Trophoblast cell (in vitro differentiated cells and primary cell): ENCODE measurements around the gene HSPB9.

ENCODE experiments used
- DNase-seq, 2 donors: peaks; one replicate each; pipeline ENCODE4 v3.0.0-alpha.2; 2016
- H2AFZ ChIP-seq: 2 replicates; pipeline ENCODE4 v1.6.1; 2013; ENCODE audit warnings: low read length, moderate library complexity, mild to moderate bottlenecking; ENCODE audit not compliant: insufficient read depth, poor library complexity
- H2AK5ac ChIP-seq: 2 replicates; pipeline ENCODE4 v1.6.1; 2013; ENCODE audit warnings: mild to moderate bottlenecking, low read length
- H2BK120ac ChIP-seq: 2 replicates; pipeline ENCODE4 v1.6.1; 2013; ENCODE audit warnings: low read length, mild to moderate bottlenecking, moderate library complexity; ENCODE audit not compliant: insufficient read depth, poor library complexity
- H2BK12ac ChIP-seq: 2 replicates; pipeline ENCODE4 v1.6.1; 2013; ENCODE audit warnings: mild to moderate bottlenecking, low read length, moderate library complexity
- H2BK5ac ChIP-seq: 2 replicates; pipeline ENCODE4 v1.6.1; 2013; ENCODE audit warnings: low read length, low read depth, moderate library complexity, mild to moderate bottlenecking; ENCODE audit not compliant: poor library complexity
- H3K14ac ChIP-seq: 2 replicates; pipeline ENCODE4 v1.6.1; 2013; ENCODE audit warnings: mild to moderate bottlenecking, low read length
- H3K18ac ChIP-seq: 2 replicates; pipeline ENCODE4 v1.6.1; 2013; ENCODE audit warnings: mild to moderate bottlenecking, low read length
- H3K23ac ChIP-seq: 2 replicates; pipeline ENCODE4 v1.6.1; 2013; ENCODE audit warnings: low read length
- H3K27ac ChIP-seq: 2 replicates; pipeline ENCODE4 v1.5.1; 2013; ENCODE audit warnings: low read depth, mild to moderate bottlenecking, inconsistent platforms, low read length, moderate library complexity
- H3K27me3 ChIP-seq: 2 replicates; pipeline ENCODE4 v1.6.1; 2013; ENCODE audit warnings: inconsistent platforms, mild to moderate bottlenecking, low read length, moderate library complexity; ENCODE audit not compliant: insufficient read depth
- H3K36me3 ChIP-seq, 2 experiments: 1 replicate in 1 of 2; 2 replicates in 1 of 2; pipeline ENCODE4 v1.6.1; 2013; ENCODE audit warnings: low read length in 2 of 2, mild to moderate bottlenecking in 2 of 2, moderate library complexity in 1 of 2; ENCODE audit not compliant: insufficient read depth in 2 of 2, control insufficient read depth in 1 of 2
- H3K4ac ChIP-seq: 2 replicates; pipeline ENCODE4 v1.6.1; 2013; ENCODE audit warnings: low read depth, mild to moderate bottlenecking, low read length, moderate library complexity
- H3K4me1 ChIP-seq, 2 experiments: 1 replicate in 1 of 2; 2 replicates in 1 of 2; pipeline ENCODE4 v1.6.1; 2013; ENCODE audit warnings: low read length in 2 of 2, mild to moderate bottlenecking in 2 of 2, moderate library complexity in 1 of 2; ENCODE audit not compliant: insufficient read depth in 2 of 2, control insufficient read depth in 1 of 2
- H3K4me2 ChIP-seq: 2 replicates; pipeline ENCODE4 v1.6.1; 2013; ENCODE audit warnings: inconsistent platforms, mild to moderate bottlenecking, low read length, moderate library complexity
- H3K4me3 ChIP-seq: 2 replicates; pipeline ENCODE4 v1.5.1; 2013; ENCODE audit warnings: mild to moderate bottlenecking, low read depth, low read length, inconsistent platforms
- H3K79me1 ChIP-seq: one replicate; pipeline ENCODE4 v1.6.1; 2013; ENCODE audit warnings: low read length
- H3K79me2 ChIP-seq: 2 replicates; pipeline ENCODE4 v1.6.1; 2013; ENCODE audit warnings: low read length, mild to moderate bottlenecking; ENCODE audit not compliant: control insufficient read depth, insufficient read depth, poor library complexity
- H3K9ac ChIP-seq: 2 replicates; pipeline ENCODE4 v1.6.1; 2013; ENCODE audit warnings: mild to moderate bottlenecking, low read length
- H3K9me3 ChIP-seq: 2 replicates; pipeline ENCODE4 v1.6.1; 2013; ENCODE audit warnings: low read depth, mild to moderate bottlenecking, control low read depth, inconsistent platforms, low read length; ENCODE audit not compliant: insufficient read depth
- H4K12ac ChIP-seq: 2 replicates; pipeline ENCODE4 v1.6.1; 2013; ENCODE audit warnings: low read depth, mild to moderate bottlenecking, low read length, moderate library complexity
- H4K8ac ChIP-seq: 2 replicates; pipeline ENCODE4 v1.6.1; 2013; ENCODE audit warnings: low read depth, mild to moderate bottlenecking, low read length, moderate library complexity
- H4K91ac ChIP-seq: one replicate; pipeline ENCODE4 v1.6.1; 2013; ENCODE audit warnings: low read depth, mild to moderate bottlenecking, low read length, moderate library complexity
- WGBS: extraction: QIAGEN DNeasy Blood & Tissue Kit; methylation state at CpG from one replicate; pipeline ENCODE4 v1.1.7; 2013; ENCODE audit warnings: missing lambda C conversion rate; ENCODE audit not compliant: insufficient read length, insufficient coverage; ENCODE audit errors: extremely low coverage; 5-methylcytosine and 5-hydroxymethylcytosine counted together

The HSPB9 gene

DNA sequence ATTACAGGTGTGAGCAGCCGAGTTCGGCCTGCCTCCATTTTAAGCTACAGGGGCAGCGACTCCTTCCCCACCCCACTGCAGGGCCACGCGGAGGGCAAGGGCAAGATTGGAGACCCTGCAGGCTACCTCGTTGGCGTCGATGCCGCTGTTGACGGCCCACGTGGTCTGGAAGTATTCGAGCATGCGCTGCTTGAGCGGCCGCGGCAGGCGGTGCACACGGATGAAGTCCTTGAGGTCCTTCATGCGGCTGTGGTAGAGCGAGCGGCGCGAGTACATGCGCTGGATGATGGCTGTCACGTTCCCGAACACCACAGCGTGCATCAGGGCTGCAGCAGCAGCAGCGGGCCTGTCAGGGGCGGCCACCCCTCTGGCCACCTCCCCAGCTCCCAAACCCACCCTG is 46.7 kb downstream of the HSPB9 start:
- no peak overlapping the region for H4K91ac ChIP-seq
- peaks cover 5% of the 10 kb centered on the region for H3K9me3 ChIP-seq
- H3K36me3 ChIP-seq: no peaks in the 10 kb centered on the region
- no peak overlapping the region for H3K18ac ChIP-seq
- no peak overlapping the region for H2BK5ac ChIP-seq
- no peak overlapping the region for H3K9ac ChIP-seq
- H3K23ac ChIP-seq: no peak overlapping the region
- H3K4me1 ChIP-seq: peaks cover 0 to 10% of the 10 kb centered on the region in 2 experiments
- no peaks in the 10 kb centered on the region for H3K79me1 ChIP-seq
- no peak overlapping the region for H3K4me2 ChIP-seq
- H3K79me2 ChIP-seq: no peaks in the 10 kb centered on the region
- H3K4me3 ChIP-seq: no peak overlapping the region
- no peak overlapping the region for H3K4ac ChIP-seq
- no peak overlapping the region for H2AFZ ChIP-seq
- H2BK120ac ChIP-seq: no peak overlapping the region
- WGBS: no CpG with 5 or more reads among the region's 29 CpGs
- no peak overlapping the region for H4K12ac ChIP-seq
- DNase-seq: no peak
- H4K8ac ChIP-seq: no peak overlapping the region
- H3K27ac ChIP-seq: no peak overlapping the region
- no peak overlapping the region for H2BK12ac ChIP-seq
- H2AK5ac ChIP-seq: no peak overlapping the region
- no peak overlapping the region for H3K14ac ChIP-seq
- H3K27me3 ChIP-seq: no peaks in the 10 kb centered on the region

DNA sequence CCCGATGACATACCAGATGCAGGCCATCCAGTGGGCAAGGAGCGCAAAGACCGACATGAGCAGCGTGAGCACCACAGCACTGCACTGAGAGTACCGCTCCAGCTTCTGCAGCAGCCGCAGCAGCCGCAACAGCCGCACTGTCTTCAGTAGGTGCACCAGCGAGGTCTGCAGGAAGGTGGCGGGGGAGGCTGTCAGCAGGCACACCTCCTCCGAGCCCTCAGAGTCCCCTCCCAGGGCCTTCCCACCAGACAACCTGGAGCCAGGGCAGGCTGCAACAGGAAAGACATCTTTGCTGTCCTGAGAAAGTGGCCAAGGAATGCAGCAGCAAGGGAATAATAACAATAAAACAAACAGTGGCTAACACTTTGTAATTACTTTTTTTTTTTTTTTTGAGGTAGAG is 49.2 kb downstream of the HSPB9 start:
- WGBS: no CpG with 5 or more reads among the region's 11 CpGs

More for the DNA sequence above, 49.2 kb downstream of the HSPB9 start:
- no peak overlapping the region for H2BK5ac ChIP-seq
- H3K14ac ChIP-seq: no peak overlapping the region
- no peak overlapping the region for H3K27ac ChIP-seq
- no peak overlapping the region for H2BK120ac ChIP-seq
- H3K79me2 ChIP-seq: no peaks in the 10 kb centered on the region
- no peak for DNase-seq
- H3K4me2 ChIP-seq: no peak overlapping the region
- H3K27me3 ChIP-seq: no peaks in the 10 kb centered on the region
- H2AK5ac ChIP-seq: no peak overlapping the region
- H3K4ac ChIP-seq: no peak overlapping the region
- H2BK12ac ChIP-seq: no peak overlapping the region
- no peak overlapping the region for H4K91ac ChIP-seq
- no peaks in the 10 kb centered on the region for H3K79me1 ChIP-seq
- H3K36me3 ChIP-seq: no peaks in the 10 kb centered on the region
- H4K8ac ChIP-seq: no peak overlapping the region
- no peak overlapping the region for H3K18ac ChIP-seq
- no peak overlapping the region for H2AFZ ChIP-seq
- H3K4me3 ChIP-seq: no peak overlapping the region
- H3K4me1 ChIP-seq: peaks cover 0 to 10% of the 10 kb centered on the region in 2 experiments
- peaks cover 2% of the 10 kb centered on the region for H3K9me3 ChIP-seq
- no peak overlapping the region for H3K23ac ChIP-seq
- H4K12ac ChIP-seq: no peak overlapping the region
- no peak overlapping the region for H3K9ac ChIP-seq
